Fibroblast of pulmonary artery (primary cell): ENCODE results near the gene ETFB.
"Not testable (repeated sequence)": the region's sequence is repeated elsewhere in the genome, so short reads cannot be mapped to it uniquely, and the experiment has no call there.

ENCODE experiments used
- DNase-seq: peaks from one replicate; pipeline ENCODE4 v3.0.0-alpha.2; 2010; ENCODE audit warnings: low read depth
- H3K4me3 ChIP-seq: replicated peaks from 2 replicates; pipeline ENCODE4 v1.5.1; 2011; ENCODE audit warnings: low read depth, mild to moderate bottlenecking, control low read depth, low read length, moderate library complexity
- TF ChIP-seq, protein P1 (sequence below): IDR thresholded peaks from 2 replicates; pipeline ENCODE4 v1.5.1; 2011; ENCODE audit warnings: mild to moderate bottlenecking, control low read depth, low read length, inconsistent platforms; ENCODE audit errors: missing control alignments

The ETFB gene

GRCh38 chr19:51365965-51366388 lies at the start of gene ETFB:
TSS of gene ETFB (minus strand) at chr19:51366388. CDS start at chr19:51366326, 62 bp downstream.
- DNase-seq = no peak
- TF ChIP-seq, protein P1, sequence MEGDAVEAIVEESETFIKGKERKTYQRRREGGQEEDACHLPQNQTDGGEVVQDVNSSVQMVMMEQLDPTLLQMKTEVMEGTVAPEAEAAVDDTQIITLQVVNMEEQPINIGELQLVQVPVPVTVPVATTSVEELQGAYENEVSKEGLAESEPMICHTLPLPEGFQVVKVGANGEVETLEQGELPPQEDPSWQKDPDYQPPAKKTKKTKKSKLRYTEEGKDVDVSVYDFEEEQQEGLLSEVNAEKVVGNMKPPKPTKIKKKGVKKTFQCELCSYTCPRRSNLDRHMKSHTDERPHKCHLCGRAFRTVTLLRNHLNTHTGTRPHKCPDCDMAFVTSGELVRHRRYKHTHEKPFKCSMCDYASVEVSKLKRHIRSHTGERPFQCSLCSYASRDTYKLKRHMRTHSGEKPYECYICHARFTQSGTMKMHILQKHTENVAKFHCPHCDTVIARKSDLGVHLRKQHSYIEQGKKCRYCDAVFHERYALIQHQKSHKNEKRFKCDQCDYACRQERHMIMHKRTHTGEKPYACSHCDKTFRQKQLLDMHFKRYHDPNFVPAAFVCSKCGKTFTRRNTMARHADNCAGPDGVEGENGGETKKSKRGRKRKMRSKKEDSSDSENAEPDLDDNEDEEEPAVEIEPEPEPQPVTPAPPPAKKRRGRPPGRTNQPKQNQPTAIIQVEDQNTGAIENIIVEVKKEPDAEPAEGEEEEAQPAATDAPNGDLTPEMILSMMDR = no peak
- H3K4me3 ChIP-seq = peak within 1 kb of the TSS; percentile 80

DNA sequence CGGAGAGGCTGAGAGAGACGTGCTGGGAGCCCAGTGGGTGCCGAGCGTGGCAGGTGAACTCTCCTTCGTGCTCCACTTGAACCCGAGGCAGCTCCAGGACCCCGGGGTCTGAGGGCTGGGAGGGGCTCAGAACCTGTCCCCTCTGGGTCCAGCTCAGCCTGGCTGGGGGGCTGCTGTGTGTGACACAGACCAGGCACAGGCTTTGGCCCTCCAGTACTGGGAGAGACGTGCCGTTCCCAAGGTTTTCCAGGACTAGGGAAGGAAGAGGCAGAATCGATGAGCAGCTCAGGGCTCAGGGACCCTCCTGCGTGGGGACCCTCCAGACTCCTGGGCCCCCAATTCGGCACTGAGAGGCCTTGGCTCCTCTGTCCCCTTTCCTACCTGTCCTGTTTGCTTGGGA lies 49.0 kb upstream of the ETFB start:
- TF ChIP-seq, protein P1 = no peak
- DNase-seq = no peak
- H3K4me3 ChIP-seq = no peak overlapping the region

DNA sequence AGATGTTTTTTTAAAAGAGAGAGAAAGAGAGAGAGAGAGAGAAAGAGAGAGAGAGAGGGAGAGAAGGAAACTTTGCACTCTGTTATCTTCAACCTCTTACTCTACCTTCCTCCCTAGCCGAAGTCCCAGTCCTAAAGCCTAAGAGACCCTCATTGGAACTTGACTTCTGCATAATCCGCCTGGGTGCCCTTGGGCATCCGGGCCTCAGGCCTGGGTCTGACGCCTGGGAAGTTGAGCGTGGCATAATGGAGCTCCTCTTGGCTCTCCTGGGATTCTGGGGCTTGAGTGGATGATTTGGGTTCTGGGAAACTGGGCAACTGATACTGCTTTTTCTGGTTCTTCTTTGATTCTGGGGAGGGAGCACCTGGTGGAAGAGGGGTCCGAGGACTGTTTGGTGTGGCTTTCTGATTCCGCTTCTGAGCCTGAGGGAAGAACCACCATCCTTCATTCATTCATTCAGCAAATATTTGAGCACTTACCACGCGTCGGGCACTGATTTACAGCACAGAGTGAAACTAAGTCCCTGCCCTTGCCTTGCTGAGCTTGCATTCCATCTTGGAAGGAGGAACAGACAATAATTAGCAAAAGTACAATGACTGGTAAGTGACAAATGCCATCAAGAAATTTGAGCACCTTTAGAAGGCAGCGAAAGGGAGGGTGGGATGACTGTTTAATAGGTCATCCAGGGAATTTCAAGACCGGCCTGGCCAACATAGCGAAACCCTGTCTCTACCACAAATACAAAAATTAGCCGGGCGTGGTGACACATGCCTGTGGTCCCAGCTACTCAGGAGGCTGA lies 45.0 kb upstream of the ETFB start:
- no peak overlapping the region for H3K4me3 ChIP-seq
- TF ChIP-seq, protein P1 = no peak
- no peak for DNase-seq

DNA sequence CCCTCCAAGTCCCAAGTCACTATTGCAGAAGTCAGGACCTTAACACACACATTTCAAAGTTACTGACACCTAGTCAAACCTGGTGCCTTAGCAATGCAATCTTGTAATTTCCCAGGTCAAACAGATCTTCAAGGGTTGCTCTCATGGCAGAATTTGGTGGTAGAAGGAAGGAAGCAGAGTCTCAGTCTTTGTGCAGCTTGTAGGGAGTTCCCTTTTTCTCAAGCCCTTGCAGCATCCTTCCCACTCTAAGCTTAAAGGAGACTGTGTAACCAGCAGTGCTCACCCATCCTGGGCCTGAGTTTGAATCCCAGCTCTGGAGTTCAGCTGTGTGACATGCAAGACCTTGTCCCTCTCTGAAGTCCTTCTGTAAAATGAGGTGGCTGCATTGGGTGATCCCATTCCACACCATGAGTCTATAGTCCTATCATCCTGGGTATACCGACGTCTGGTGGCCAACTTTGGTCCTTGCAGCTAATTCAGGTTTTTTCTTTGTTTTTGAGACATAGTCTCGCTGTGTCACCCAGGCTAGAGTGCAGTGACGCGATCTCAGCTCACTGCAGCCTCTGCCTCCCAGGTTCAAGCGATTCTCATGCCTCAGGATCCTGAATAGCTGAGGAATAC lies 41.4 kb upstream of the ETFB start:
- TF ChIP-seq, protein P1 = peak; percentile 56
- peak; percentile 39 for DNase-seq
- H3K4me3 ChIP-seq = no peak overlapping the region

DNA sequence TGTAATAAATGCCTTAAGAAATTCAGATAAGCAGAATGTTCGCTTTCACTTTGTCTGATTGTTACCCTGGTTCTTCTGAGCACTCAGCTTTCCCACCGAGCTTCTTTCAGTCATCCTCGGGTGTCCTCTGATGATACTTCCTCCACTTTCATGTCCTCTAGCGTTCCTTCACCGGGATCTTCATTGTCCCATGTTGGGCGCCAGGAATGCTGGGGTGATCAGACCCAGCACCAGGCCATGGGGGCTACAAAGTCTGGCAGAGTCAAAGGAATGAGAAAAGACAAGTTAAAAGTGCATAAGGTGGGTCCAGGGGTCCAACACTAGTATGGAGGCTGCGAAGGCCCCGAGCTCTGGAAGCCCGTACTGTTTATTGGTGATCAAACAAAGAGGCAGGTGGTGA lies 35.9 kb upstream of the ETFB start:
- no peak overlapping the region for H3K4me3 ChIP-seq
- DNase-seq = no peak
- TF ChIP-seq, protein P1 = no peak

DNA sequence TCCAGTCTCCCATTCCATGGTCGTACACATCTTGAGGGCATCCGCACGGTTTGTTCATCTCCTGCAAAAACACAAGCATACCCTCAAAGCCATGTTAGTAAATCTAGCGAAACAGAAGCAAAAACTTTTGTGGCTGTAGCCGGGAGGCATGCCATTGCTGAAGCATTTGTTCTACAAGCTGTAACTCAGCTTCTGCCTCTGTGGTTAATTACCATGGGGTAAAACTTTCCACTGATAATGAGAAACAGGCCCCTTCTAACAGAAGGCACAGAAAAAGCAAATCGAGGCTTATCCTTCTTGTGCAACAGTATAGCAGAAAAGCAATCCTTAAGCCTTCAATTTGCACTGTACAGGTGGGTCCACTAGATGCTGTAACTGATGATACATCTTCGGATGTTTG lies 33.7 kb upstream of the ETFB start:
- DNase-seq, H3K4me3 ChIP-seq: not testable (repeated sequence)

DNA sequence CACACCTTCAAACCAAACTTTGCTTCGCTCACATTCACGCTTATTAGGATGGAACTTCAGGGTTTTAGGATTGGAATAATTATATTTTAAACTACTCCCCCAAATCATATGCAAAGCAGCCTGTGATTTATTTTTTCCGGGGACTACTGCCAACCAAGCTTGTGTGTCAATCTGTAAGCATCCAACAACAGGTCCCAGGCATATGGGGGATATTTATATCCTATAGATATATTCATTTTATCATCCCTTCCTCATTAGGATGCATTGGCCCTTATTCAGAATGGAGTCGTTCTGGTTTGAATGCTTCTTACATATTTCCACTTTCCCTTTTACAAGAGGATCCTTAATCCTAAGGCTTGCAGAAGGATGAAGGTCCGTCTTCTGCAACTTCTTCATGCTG lies 33.0 kb upstream of the ETFB start:
- no peak overlapping the region for H3K4me3 ChIP-seq
- TF ChIP-seq, protein P1 = no peak
- no peak for DNase-seq
